ENCODE measurements around the gene TOP1.
A peak's percentile ranks its signal among the peaks of the same experiment; 100 is the strongest.

The TOP1 gene

GRCh38 chr20:41028359-41029149 lies at the start of gene TOP1:
Gene TOP1 (plus strand): TSS chr20:41028822. CDS start chr20:41029068, 246 bp downstream.
- peak; percentile 97 for DNase-seq (ENCODE audit: insufficient read length, low spot score)
- TF ChIP-seq, protein P1, sequence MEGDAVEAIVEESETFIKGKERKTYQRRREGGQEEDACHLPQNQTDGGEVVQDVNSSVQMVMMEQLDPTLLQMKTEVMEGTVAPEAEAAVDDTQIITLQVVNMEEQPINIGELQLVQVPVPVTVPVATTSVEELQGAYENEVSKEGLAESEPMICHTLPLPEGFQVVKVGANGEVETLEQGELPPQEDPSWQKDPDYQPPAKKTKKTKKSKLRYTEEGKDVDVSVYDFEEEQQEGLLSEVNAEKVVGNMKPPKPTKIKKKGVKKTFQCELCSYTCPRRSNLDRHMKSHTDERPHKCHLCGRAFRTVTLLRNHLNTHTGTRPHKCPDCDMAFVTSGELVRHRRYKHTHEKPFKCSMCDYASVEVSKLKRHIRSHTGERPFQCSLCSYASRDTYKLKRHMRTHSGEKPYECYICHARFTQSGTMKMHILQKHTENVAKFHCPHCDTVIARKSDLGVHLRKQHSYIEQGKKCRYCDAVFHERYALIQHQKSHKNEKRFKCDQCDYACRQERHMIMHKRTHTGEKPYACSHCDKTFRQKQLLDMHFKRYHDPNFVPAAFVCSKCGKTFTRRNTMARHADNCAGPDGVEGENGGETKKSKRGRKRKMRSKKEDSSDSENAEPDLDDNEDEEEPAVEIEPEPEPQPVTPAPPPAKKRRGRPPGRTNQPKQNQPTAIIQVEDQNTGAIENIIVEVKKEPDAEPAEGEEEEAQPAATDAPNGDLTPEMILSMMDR (IDR thresholded peaks at IDR 0.05; ENCODE audit: insufficient read depth, missing control alignments): no peak
- FAIRE-seq: no peak

DNA sequence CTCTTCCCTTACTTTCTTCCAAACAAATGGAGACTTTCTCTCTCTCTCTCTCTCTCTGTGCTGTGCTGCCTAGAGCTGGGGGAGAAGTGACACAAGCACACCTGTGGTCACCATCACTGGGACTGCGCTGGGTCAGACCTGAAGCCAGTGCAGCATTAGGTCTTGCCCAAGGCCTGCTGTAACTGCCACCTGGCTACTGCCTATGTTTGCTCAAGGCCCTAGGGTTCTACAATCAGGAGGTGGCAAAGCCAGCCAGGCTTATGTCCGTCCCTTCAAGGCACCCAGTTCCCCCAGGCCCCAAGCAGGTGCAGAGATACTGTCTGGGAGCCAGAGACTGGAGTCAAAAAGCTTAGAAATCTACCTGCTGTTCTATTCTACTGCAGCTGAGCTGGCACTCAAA lies 49.4 kb upstream of the TOP1 start:
- no peak for FAIRE-seq
- DNase-seq (ENCODE audit: insufficient read length, low spot score): no peak
- TF ChIP-seq, protein P1 (IDR thresholded peaks at IDR 0.05; ENCODE audit: insufficient read depth, missing control alignments): no peak

DNA sequence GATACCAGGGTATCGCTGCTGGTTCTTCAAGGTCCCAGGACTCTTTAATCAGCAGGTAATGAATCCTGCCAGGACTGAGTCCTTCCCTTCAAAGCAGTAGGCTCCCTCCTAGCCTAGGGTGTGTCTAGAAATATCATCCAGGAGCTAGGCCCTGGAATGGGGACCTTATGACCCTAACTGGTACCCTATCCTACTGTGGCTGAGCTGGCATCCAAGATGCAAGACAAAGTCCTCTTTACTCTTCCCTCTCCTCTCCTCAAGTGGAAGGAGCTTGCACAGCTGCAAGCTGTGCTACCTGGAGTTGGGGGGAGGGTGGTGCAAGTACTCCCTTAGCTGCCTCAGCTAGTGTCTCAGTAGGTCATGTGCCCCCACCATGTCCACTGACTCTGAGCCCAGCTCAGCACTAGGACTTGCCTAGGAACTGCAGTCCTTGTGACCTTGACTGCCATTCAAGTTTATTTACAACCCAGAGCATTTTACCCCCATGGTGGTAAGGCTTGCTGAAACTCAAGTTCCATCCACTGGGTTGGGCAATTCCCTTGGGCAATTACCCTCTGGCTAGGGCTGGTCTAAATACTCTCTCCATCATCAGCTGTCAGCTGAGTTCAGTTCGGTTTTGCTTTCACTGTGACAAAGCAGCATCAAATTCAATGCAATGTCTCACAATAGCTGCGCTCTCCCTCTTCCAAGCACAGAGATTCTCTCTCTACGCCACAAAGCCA lies 48.4 kb upstream of the TOP1 start:
- TF ChIP-seq, protein P1 (IDR thresholded peaks at IDR 0.05; ENCODE audit: insufficient read depth, missing control alignments): no peak
- DNase-seq (ENCODE audit: insufficient read length, low spot score) (no peak), FAIRE-seq (no peak)

DNA sequence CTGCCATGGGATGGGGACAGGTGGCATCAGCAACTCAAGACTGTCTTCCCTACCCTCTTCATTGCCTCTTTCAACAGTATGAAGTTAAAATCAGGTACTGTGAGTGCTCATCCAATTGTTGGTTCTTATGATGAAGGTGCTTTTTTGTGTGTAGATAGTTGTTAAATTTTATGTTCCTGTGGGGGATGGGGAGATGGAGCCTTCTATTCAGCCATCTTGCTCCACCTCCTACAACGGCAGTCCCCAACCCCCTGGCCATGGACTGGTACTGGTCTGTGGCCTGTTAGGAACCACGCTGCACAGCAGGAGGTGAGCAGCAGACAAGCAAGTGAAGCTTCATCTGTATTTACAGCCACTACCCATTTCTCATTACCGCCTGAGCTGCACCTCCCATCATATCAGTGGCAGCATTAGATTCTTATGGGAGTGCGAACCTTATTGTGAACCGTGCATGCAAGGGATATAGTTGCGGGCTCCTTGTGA lies 47.8 kb upstream of the TOP1 start:
- DNase-seq (ENCODE audit: insufficient read length, low spot score): no peak
- TF ChIP-seq, protein P1 (IDR thresholded peaks at IDR 0.05; ENCODE audit: insufficient read depth, missing control alignments): no peak
- no peak for FAIRE-seq

- no peak for FAIRE-seq
These were observed 46.0 kb upstream of the TOP1 start for GRCh38 chr20:40982415-40983145.

DNA sequence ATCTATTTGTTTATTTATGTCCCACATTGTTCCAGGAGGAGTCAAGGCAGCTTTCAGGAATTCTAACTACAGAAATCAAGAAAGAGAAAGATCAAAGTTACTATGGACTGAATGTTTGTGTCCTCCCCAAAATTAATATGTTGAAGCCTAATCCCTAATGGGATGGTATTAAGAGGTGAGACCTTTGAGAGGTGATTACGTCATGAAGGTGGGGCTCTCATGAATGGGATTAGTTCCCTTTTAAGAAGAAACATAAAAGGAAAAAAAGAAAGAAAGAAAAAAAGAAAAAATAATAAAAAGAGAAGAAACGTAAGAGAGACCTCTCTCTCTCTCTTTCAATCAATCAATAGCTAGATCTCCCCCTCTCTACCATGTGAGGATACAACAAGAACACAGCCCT lies 44.7 kb upstream of the TOP1 start:
- FAIRE-seq: no peak
- TF ChIP-seq, protein P1 (IDR thresholded peaks at IDR 0.05; ENCODE audit: insufficient read depth, missing control alignments): no peak
- DNase-seq (ENCODE audit: insufficient read length, low spot score): no peak

More at GRCh38 chr20:40982415-40983145, 46.0 kb upstream of the TOP1 start:
- TF ChIP-seq, protein P1 (IDR thresholded peaks at IDR 0.05; ENCODE audit: insufficient read depth, missing control alignments): no peak
- DNase-seq (ENCODE audit: insufficient read length, low spot score): no peak

All from D721Med (cell line).